ENCODE measurements around the gene SLAMF8.

SLAMF8 gene

DNA sequence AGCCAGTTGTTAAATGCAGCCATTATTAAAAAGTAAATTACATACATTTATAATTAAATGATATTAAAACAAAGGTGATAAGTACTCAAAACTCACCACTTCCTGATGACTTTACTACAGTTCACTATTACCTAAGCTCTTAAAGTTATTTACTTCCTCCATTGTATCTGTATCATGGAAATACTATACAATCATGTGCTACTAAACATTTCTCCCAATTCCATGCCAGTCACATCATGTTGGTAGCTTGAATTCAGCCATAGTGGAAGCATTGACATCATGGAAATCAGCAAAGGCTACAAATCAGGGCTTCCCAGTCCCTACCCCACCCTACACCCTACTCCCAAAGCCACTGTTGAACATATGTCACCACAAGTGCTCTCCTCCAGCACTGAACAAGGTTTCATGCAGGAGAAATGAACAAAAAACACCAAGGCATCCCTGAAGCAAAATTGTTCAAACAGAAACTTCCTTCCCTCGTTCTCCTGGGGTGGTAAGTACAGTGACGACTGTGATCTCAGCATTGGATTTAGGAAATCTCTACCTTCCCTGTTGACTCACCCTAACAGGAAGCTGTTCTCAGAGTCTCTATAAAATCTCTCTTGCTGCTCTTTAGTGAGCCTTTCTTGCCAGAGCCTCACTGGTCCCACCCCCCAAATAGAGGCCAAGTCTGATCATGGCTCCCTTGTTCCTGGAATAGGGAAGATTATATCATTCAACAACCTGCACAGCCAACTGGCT is 23.1 kb downstream of the SLAMF8 start:
- no peak for DNase-seq

DNA sequence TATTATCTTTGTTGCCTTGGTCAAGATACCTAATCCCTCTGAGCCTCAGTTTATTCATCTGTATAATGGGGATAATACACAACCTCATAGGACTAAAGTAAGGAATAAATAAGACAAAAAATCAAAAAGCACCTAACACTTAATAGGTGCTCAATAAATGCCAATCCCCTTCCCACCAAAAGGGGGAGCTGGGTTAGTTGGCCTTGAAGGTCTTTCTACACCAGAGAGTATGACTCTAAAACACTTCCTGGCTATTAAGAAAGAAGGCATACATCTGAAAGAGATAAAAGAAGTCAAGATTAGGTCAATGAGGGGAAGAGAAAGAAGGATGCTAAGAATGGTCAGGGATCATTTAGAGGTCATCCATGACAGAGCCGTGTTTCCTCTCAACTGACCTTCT is 24.7 kb downstream of the SLAMF8 start:
- no peak for DNase-seq

DNA sequence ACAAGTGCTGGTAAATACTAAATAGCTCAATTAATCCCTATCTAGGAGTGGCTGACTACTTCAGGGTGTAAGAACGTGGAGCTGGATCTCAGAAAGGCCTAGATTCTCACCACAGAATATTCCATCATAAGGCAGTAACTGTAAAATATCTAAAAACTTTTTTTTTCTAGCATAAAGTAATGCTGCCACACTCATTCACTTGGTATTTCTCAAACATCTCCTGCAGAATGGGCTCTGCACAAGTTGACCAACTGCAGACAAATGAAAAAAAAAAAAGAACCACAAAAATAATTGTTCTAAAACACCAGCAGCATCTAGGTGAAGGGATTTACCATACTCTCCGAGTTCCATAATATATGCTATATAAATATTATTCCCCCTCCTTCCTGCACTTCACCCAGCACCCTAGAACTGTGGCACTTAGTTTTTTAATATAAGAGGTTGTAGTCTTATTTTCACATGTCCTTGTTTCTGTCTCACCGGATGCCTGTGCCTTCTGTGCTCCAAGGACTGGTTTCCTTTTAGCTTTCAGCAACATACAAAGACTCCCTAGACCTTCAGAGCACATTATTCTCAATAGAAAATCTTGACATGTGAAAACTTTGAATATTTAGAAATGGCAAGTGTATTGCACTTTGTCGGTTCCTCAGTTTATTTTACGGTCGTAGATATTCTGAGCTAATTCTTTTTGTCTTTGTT is 26.9 kb downstream of the SLAMF8 start:
- no peak for DNase-seq

DNA sequence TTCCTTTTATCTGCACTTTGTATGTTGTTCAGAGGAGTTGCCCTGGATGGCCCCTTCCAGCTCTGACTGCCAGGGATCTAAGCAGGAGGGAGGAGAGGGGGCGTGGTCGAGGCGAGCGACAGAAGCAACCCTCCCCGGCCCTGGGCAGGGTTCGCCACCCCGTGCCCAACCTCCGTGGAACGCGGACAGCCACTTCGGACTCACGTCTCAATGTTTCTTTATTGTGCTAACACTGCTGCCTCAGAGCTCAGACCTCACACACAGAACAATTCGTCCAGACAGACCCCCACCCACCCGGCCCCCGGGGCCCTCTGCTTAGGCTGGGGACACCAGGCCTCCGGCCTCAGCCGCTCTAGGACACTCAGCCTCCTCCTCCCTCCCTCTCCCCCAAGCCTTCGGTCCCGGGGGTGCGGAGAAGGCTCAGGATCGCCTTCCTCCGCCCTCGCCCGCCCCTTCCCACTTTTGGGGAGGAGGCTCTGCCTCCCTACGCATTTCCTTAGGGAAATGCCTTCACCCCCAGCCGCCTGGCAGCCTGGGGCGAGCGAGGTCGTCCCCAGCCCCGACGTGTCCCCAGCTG is 27.5 kb downstream of the SLAMF8 start:
- DNase-seq: peak; percentile 75 to 80

DNA sequence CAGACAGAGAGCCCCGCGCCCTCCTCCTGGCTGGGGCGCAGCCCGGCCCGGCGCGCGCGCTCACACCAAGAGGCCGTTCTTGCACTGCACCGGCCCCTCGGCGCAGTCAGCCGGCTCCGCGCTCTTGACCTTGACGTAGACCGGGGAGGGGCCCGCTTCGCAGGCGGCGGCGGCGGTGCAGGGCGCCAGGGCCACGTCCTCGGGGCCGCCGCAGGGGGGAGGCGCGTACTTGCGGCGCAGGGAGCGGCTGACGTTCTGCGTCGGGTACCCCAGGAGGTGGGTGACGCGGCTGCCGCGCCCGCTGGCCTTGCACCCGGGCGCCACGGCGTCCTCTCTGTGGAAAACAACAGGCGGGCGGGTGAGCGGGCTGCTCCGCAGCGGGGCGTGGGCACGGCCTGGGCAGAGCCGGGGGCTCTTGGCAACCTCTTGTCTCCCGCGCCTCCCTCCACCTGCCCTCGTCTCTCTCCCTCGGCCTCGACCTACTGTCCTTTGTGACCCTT is 28.1 kb downstream of the SLAMF8 start:
- DNase-seq: peak; percentile 80 to 89

DNA sequence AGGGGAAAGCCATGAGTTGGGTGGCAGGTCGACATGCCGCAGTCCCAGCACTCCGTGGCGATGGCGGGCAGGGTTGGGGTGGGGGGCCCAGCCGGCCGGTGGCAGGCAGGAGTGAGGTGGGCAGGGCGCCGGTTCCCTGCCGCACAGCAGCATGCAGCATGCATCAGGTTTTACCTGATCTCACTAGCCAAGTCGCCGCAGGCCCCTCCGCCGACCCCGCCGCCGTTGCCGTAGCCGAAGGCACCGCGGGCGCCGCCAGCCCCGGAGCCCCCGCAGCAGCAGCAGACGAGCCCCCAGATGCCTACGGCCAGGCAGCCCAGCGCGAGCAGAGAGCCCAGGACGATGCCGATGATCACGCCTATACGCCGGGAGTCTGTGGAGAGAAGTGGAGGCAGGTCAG is 29.0 kb downstream of the SLAMF8 start:
- no peak for DNase-seq

DNA sequence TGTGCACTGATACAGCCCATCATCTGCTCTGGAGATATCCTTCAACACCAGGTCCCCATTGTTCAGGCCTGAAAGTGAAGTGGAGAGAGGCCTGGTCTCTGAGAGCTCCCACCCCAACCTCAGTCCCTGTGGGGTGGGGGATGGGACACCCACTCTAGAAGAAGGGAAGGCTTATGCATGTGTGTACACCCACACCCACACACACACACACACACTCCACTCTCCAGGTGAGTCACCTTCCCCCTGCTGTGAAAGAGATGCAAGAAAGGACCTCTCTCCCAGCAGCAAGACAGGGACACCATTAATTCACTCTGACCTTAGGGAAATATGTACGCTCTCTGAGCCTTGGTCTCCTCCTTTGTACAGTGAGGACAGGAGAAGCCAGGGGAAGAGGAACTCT is 29.9 kb downstream of the SLAMF8 start:
- no peak for DNase-seq

DNA sequence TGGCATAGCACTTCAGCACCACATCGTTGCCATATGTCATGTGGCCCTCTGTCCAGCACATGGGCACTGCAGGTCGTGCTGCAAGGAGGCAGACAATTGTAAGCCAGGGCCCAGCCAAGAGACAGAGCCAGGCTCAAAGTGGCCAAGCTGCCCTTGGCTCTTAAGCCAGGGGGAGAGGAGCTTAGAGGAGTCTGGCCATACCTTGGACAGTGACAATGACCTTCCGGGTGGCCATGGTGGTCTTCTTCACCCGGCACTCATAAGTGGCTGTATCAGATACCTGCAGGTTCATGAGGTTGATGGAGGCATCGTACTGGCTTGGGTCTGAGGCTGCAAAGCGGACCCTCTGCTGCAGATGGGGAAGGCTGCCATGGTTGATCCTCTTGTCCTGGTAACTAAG is 31.2 kb downstream of the SLAMF8 start:
- no peak for DNase-seq

DNA sequence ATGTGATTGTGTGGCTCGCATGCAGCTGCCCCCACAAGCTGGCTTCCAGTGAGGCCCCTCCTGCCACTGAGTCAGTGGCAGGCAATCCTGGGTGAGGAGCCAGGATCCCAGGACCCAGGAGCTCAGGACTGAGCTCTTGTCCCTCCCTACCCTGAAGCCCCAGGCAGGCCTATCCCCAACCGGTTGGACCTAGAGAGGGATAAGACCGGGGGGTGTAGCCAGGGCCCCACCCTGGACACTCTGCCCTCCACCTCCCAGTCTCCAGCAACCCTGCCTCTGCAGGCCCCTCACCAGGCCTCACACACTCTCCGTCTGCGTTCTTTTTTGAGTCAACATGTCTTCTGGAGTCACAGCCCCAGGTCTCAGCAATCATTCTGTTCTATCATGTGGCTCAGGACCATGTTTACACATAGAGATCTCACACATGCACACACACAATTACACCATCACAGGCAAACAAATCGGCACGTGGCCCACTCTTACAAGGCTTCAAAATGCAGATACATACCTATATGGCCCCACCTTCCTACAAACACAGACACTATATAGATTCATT is 33.2 kb downstream of the SLAMF8 start:
- DNase-seq: no peak

DNA sequence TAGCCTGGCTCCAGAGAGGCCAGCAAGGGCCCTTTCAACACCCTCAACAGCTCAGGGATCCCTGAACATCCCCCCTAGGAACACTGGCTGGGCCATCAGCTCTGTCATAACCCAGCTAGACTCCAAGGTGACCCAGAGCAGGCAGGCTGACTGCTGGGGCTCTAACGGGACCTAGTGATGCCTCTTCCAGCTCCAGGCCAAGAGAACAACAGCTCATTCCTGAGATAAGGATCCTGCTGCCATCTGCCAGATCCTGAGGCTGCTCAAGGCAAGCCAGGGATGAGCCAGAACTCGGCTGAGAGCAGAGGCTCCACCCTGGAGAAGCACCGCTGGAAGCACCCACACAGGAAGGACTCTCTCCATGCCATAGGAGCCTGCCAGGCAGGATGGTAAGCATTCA is 33.8 kb downstream of the SLAMF8 start:
- DNase-seq: no peak

DNA sequence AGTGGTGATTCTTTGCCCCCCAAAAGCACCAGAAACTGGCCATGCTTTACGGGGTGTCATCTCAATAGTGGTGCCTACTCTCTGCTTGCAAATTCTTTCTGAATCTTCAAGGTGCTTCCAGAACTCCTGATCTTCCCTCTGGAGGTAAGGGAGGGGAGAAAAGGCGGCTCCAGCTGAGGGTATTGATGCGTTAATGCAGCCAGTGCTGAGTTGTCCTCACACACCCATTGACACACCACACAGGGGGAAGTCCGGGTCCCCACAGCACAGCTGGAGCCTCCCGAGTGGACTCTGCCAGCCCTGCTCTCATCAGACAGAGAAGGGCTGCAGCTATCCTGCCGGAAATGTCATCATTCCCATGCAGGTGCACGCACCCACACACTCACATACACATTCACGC is 34.5 kb downstream of the SLAMF8 start:
- DNase-seq: no peak

DNA sequence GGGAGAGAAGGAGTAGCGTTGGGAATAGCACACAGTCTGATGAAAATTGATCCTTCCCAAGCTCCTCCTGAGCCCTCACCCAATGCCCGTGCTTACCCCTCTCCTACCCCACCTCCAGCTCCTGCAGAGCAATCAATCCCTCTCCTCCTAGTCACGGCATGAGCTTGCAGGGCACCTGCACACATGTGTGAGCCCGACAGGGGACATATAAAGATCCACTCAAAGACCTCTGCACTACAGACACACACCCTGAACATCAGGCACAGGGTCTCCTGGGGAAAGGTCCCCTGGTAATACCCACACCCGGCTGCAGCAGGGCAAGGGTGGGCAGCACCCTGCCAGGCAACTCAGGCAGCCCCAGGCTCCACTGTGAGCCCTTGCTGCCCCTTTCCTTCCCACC is 35.4 kb downstream of the SLAMF8 start:
- no peak for DNase-seq

DNA sequence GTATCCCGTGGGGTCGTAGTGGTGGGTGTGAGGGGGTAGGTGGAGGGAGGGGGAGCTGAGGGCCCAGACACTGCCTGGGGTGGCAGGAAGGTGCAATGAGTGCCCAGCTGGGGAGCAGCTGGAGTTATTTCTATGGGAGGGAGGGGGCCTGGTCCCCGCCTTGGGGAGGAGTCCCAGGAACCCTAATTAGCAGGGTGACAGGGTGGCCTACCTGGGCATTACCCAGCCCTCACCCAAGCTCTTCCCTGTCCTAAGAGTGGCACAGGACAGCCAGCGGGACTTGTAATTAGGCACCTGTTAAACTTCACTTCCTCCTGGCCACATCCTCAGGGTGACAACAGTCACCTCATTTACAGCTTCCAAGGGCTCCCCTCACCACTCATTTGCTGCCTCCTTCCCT is 35.9 kb downstream of the SLAMF8 start, which contains the start of gene VSIG8:
VSIG8 (minus strand) TSS at position 101 of the 400 bp plus-strand sequence. CDS start 136 bp downstream, outside the sequence.
- DNase-seq: no peak

DNA sequence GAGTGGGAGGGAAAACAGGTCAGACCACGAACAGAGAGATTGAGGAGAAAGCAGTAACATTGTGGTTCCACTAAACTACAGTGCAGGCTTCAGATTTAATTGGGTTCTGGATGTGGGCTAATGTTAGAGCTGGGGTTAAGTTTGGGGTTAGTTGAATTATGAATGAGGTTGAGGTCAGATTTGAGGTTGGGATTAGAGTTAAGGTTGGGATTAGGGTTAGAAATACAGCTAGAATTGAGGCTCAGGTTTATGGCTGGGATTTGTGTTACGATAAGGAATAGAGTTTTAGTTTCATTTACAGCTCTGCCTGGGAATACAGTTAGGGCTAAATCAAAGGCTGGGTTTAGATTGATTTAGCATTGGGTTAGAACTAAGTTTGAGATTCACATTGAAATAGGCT is 37.6 kb downstream of the SLAMF8 start:
- no peak for DNase-seq

DNA sequence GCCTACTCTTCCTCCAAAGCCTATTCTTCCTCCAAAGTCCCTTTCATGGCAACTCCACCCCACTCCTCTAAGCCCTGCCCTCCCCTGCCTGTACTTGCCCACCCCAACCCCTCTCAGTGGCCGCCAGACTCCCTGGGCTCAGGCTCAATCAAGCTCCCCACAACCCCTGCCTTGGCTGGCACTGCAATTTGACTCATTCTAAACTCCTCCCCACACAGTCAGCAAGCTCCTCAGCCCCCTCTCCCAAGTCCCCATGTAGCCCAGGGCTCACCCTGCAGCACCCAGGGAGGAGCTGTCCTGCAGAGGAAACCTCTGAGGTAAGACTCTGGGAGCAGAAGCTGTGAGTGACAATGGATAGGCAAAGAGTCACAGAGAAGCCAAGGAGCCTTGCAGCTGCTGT is 39.4 kb downstream of the SLAMF8 start:
- no peak for DNase-seq

DNA sequence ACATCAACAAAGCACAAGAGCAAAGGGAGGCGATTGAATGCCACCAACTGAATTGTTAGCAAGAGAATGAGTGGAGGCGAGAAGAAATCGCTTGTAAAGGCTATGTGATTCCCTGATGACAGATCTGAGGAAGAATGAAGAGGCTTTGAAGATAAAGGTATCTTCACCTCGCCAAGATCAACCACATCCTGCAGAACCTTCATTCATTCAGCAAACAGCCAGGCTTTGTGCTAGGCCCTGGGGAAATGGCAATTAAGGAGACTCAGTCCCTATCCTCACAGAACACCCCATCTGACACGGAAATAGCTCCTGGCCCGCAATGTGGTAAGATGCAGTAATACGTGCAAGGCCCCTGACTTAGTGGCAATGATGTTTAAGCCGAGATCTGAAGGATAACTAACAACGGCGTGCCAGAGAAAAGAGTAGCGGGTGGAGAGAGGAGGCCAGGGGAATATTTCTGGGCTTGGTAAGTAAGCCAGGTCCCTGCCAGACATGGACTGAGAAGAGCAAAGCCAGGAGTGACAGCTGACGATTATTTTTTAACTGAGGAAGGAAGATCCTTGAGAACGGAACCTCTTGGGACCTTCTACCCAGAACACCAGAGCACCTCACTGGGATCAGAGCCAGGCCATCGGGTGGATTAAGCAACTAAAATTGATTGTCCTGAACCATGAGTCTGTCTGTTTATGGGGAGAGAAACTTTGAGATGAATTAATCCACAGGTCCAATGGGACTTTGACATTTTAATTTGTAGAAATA is 40.4 kb downstream of the SLAMF8 start:
- no peak for DNase-seq

DNA sequence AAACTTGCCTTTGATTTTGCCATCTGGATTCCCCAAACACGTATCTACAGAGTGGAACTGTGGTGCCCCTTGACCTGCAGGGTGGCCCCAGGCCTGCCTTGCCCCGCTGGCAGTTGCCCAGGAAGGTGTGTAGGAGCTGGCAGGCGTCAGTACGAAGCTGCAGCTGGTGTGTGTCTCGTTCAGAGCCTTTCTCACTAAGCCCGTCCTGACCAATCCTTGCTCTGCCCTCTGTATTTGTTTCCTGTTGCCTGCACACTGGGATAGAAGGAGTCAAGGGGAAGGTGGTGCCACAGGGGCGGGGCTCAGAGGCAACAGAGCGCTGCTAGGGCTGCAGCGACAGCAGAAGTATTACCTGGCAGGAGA is 41.0 kb downstream of the SLAMF8 start:
- DNase-seq: peak; percentile 81 to 94

DNA sequence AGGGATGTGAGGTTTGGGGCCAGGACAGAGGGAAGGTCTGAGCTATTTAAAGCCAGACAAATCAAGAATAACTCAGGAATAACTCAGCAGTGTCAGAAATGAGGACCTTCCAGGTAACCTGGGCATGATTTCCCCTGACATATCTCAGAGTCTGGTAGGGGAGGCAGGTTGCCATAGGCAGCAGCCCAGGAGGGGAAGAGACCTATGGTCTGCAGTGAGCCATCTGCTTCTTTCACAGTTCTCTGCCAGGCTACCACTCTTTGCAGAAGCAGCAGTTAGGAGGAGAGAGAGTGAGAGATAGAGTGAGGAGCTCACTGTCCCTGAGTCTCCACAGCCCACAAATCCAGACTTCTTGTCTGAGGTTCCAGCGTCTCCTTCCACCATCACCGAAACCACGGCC is 42.1 kb downstream of the SLAMF8 start:
- DNase-seq: no peak

DNA sequence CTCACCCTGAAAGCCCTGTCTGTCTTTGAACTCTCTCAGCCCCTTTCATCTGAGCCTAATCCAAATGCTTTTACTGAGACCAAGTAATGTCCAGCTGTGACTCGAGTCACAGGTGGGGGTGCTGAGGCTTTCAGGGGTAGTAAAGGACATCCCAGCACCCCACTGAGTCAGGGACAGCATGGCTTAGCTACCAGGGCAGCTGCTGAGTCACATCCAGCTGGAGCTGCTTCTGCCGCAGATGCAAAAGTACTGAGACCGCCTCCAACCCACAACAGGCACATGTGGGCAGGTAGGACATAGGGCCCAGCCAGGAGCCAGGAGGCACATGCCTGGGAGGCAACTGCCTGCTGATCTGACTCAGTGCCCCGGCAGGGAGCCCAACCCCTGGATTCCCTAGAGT is 42.5 kb downstream of the SLAMF8 start:
- no peak for DNase-seq

DNA sequence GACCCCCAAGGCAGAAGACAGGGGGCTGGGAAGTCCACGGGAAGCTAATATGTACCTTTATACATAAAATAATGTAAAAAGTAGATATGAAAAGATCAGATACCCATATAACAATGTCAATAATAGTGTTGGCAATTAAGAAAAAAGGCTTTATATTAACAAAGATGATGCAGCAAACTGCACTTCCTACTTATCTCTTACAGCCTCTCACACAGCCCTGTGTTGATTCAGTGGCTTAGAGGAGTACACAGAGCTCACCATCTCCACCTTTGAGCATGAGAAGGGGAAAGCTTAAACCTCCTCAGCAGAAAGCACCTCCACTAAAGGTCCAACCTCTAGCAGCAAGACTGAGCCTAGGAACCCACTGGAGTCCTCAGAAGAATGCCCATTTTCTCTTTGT is 42.9 kb downstream of the SLAMF8 start:
- no peak for DNase-seq

DNA sequence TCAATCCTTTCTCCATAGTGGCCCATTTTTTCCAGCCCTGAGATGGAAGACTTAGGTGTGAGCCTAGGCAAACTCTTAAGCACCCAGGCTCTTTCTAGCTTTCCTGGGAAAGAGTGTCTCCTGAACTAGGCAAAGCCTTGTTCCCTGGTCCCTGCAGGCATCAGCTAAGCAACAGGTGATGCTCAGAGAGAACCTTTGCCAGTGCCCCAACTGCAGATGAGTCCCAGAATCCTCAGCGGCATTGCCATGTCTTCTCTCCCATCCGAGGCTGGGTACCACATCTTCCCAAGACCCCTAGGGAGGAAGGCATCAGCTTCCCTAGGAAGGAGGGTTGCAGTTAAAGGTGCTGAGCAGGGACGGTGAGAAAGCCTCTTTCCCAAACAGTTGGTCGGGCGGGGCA is 44.0 kb downstream of the SLAMF8 start:
- no peak for DNase-seq

DNA sequence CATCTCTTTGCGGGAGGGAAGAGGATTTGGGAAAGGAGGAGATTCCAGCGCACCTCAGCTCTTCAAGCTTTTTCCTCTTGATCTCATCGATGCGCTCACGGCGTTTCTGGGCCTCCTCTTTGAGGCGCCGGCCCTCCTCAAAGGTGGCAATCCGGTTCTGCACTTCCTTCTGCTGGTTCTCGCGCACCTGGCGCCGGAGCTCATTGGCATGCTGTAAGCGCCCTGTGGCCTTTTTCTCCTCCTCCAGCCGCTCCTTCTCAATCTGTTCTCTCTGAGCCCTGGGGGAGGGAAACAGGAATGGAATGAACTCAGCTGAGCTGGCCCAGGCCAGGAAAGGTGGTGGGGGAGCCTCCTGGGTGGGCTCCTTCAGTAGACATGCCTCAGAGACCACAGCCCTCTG is 46.2 kb downstream of the SLAMF8 start:
- no peak for DNase-seq

DNA sequence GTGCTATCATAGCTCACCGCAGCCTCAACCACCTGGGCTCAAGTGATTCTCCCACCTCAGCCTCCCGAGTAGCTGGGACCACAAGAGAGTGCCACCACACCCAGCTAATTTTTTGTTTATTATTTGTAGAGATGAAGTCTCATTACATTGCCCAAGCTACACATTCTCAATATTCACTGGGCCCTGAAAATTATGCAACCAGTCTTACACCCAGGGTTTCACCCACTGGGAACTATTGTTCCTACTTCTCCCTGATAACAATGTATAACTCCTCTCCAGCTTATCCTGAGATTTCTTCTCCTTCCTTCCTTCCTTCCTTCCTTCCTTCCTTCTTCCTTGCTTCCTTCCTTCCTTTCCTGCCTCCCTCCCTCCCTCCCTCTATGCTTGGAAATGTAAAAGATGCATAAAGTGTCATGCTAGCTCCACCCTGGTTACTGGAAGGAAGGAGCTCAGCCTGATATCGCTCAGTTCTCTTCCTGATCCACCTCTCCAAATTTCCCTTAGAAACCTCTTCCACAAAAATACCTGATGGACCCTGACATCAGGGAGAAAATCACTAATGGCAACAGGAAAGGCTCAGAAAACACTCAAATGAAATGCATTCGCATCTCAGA is 47.0 kb downstream of the SLAMF8 start:
- DNase-seq: no peak
